Activated CD4-positive, CD25-positive, alpha-beta regulatory T cell treated with anti-CD3 and anti-CD28 coated beads, Interleukin-2, amount 50 U/mL, for 16 hours (primary cell): ENCODE results near the gene PSG3.
"Not testable (repeated sequence)": the region's sequence is repeated elsewhere in the genome, so short reads cannot be mapped to it uniquely, and the experiment has no call there.

Experiments
- DNase-seq: peaks from one replicate; pipeline ENCODE4 v3.0.0-alpha.2; 2020; ENCODE audit warnings: low read depth, low spot score

PSG3 gene

GRCh38 chr19:42740381-42740780 is at the start of gene PSG3:
TSS of gene PSG3 (minus strand) at chr19:42740481. CDS start at chr19:42740384, 97 bp downstream.
- DNase-seq = not testable (repeated sequence)

GRCh38 chr19:42788766-42789165 is 48.5 kb upstream of the PSG3 start:
- not testable (repeated sequence) for DNase-seq

GRCh38 chr19:42787766-42788165 is 47.5 kb upstream of the PSG3 start:
- DNase-seq = not testable (repeated sequence)

- not testable (repeated sequence) for DNase-seq
Observed at GRCh38 chr19:42776750-42777612, 36.7 kb upstream of the PSG3 start.

- DNase-seq = not testable (repeated sequence)
Observed at GRCh38 chr19:42774510-42775158, 34.4 kb upstream of the PSG3 start.

- not testable (repeated sequence) for DNase-seq
Observed at GRCh38 chr19:42767319-42767718, 27.0 kb upstream of the PSG3 start.

- not testable (repeated sequence) for DNase-seq
Observed at GRCh38 chr19:42766871-42767270, 26.6 kb upstream of the PSG3 start.

GRCh38 chr19:42764836-42765235 is 24.6 kb upstream of the PSG3 start:
- DNase-seq = no peak

- no peak for DNase-seq
Observed at GRCh38 chr19:42762789-42763188, 22.5 kb upstream of the PSG3 start.

GRCh38 chr19:42761924-42762295 is 21.6 kb upstream of the PSG3 start:
- not testable (repeated sequence) for DNase-seq

- not testable (repeated sequence) for DNase-seq
Observed at GRCh38 chr19:42760954-42761923, 21.0 kb upstream of the PSG3 start.

GRCh38 chr19:42758667-42759066 is 18.4 kb upstream of the PSG3 start:
- DNase-seq = not testable (repeated sequence)

GRCh38 chr19:42752246-42752645 is 12.0 kb upstream of the PSG3 start:
- DNase-seq = not testable (repeated sequence)

- not testable (repeated sequence) for DNase-seq
Observed at GRCh38 chr19:42741726-42742607, 1.7 kb upstream of the PSG3 start.

GRCh38 chr19:42737581-42738011 is 2.7 kb downstream of the PSG3 start:
- not testable (repeated sequence) for DNase-seq

- not testable (repeated sequence) for DNase-seq
Observed at GRCh38 chr19:42728341-42728740, 11.9 kb downstream of the PSG3 start.

GRCh38 chr19:42714000-42714399 is 26.3 kb downstream of the PSG3 start:
- not testable (repeated sequence) for DNase-seq

- not testable (repeated sequence) for DNase-seq
Observed at GRCh38 chr19:42712753-42713152, 27.5 kb downstream of the PSG3 start.

GRCh38 chr19:42710986-42711385 is 29.3 kb downstream of the PSG3 start:
- not testable (repeated sequence) for DNase-seq

- DNase-seq = no peak
Observed at GRCh38 chr19:42697884-42698283, 42.4 kb downstream of the PSG3 start.
